GM12872 (cell line): Measurements from ENCODE around the gene BRME1.

Experiments
- TF ChIP-seq, protein P1 (sequence below): IDR thresholded peaks from 3 replicates; pipeline ENCODE4 v1.5.1; 2011; ENCODE audit warnings: low read depth, mild to moderate bottlenecking, low read length, moderate library complexity; ENCODE audit not compliant: insufficient read depth

The BRME1 gene

DNA sequence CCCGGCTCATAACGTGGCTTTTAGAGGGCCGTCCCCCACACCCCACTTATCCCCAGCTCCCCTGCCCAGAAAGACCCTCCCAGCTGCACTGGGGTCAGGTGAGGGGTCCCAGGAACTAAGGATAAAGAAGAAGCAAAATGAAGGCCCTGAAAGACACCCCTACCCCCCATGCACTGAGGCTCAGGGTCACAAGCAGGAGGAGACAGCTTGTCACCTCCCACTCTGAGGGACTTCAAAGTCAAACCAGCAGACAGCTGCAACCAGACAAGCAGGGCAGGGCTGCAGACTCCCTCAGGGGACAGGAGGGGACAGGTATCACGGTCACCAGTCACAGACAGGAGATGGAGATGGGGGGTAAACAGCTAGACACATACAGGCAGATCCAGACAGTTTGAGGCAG is 35.0 kb downstream of the BRME1 start:
- TF ChIP-seq, protein P1, sequence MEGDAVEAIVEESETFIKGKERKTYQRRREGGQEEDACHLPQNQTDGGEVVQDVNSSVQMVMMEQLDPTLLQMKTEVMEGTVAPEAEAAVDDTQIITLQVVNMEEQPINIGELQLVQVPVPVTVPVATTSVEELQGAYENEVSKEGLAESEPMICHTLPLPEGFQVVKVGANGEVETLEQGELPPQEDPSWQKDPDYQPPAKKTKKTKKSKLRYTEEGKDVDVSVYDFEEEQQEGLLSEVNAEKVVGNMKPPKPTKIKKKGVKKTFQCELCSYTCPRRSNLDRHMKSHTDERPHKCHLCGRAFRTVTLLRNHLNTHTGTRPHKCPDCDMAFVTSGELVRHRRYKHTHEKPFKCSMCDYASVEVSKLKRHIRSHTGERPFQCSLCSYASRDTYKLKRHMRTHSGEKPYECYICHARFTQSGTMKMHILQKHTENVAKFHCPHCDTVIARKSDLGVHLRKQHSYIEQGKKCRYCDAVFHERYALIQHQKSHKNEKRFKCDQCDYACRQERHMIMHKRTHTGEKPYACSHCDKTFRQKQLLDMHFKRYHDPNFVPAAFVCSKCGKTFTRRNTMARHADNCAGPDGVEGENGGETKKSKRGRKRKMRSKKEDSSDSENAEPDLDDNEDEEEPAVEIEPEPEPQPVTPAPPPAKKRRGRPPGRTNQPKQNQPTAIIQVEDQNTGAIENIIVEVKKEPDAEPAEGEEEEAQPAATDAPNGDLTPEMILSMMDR = no peak

DNA sequence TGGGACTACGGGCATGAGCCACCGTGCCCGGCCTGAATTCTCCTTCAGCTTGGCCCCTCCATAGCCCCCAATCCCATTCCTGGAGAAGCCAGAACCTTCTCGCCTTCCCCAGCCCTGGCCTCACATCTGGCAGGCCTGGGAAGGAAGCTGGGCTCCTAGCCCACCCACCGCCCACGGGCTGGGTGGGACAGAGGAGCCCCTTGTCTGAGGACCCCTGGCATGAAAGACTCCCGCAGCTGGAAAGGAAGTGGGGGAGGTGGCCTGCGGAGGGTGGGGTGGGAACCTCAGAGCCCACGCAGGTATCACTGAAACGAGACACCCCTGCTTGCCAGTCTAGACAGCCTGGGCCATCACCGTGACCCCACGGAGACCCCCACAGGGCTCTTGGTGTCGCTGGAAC is 36.6 kb downstream of the BRME1 start:
- TF ChIP-seq, protein P1 = no peak

DNA sequence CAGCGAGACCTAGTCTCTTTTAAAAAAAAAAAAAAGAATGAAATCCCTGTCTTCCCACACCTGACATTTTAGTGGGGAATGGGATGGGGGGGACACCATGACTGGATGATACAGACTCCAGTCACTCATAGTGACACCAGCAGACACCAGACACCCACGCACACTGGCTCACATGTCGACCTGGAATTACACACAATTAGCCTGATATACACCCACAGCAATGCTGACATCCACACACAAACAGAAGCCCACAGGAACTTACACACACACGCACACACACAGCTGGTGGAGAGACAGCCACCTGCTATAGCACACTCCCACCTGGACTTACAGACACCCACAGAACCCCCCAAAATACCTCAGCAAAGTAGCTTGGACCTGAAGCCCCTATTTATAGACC is 37.3 kb downstream of the BRME1 start:
- TF ChIP-seq, protein P1 = no peak

DNA sequence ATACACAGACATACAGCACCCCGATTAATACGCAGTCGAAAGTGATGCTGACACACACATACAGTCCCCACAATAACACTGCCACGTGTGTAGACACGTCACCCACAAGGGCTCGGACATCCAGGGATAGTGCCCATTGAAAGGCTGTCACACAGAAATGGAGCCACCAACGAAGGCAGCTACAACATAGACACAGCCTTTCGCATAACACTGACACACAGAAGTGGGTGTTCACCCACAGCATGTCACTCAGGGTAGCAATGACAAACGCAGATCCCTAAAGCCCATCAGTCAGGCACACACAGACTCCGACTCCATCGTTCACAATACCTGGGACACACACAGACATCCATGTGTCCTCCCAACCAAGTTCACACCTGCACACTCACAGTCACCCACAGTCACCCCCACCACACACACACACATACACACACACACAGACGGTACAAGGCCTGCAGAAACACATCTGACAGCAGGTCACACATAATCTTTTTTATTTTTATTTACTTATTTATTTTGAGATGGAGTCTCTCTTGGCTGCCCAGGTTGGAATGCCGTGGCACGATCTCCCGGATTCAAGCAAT is 39.4 kb downstream of the BRME1 start:
- TF ChIP-seq, protein P1 = no peak

DNA sequence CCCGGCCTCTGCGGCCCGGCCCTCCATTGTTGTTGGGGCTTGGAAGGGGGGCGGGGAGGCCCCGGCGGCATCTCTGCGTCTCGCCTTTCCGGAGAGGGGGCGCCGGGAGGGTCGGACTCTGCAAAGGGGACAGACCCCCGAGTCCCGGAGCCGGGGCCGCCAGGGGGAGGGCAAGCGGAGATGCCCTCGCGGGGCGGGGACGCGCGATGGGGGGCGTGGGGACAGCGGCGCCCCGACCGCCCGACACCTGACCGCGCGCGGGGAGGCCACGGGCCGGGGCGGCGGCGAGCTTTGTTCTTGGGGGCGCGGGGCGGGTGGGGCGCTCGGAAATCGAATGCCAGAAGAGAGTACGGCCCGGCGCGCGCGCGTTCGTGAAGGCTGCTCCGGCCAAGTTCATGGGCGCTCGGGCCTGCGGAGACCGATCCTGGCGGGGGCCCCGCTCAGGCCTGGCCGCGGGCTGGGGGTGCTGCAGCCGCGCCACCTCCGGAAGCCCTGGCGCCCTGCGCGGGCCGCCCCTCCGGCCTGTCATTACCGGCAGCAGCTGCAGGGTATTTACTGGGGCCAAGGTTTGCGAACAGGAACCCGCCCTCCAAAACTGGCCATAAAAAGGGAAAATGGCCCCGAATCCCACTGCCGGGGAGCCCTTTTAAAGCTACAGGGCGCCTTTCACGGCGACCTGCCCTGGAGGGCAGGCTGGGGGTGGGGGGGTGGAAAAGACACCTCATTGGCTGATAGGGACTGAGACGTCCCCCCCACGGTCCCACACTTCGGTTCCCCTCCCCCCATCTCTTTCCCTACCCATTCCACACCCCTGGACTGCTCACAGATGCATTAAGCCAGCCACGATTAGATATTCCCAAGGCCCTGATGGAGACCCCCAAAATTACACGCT is 40.1 kb downstream of the BRME1 start:
- TF ChIP-seq, protein P1 = no peak

DNA sequence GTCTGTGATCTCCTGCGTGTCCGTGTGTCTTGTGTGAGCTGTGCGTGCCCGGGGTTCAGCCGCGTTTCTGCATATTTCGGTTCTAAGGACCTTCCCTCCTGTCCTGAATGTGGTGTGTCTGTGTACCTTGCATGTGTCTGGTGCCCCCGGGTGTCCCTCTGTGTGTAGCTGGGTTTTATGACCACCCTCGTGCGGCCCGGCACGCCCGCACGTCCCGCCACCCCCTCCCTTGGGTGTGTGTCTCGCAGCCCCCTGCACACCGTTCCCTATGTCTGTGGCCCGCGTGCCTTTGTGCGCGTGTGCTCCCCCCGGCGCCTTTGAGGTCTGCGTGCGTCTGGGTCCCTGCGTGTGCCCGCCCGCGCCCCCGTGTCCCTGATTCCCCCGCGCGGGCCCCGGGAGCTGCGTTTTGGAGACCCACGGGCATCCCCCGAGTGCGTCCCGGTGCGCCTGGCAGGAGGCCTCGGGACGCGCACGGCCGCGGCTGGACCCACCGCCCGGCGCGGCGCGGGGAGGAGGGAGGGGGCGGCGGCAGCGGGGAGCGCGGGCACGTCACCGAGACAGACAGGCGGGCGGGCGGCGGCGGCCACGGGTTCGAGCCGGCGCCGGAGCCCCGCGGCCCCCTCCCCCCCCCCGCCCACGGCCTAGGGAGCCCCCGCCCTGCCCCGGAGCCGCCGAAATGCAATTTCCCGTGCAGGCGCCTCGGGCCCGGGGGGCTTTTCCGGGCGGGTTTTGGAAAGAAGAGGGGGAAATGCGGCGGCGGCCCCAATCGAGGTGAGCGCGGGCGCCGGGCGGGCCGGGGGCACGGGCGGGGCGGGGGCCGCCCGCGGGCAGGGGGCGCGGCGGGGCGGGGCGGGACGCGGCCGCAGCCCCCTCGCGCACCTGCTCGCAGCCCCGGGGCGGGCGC is 41.0 kb downstream of the BRME1 start:
- TF ChIP-seq, protein P1 = no peak
